Measurements from ENCODE around the gene WDR20. TPM values are rescaled to one million over a fixed set of nuclear protein-coding genes. Genes with fewer than 3 reads are reported as not detected.

Gene WDR20
- total RNA-seq, 1 experiment from 2014 or later, result 23.8 TPM

GRCh38 chr14:102094101-102094500 lies 45.6 kb upstream of the WDR20 start:
- Mint-ChIP-seq H3K27me3 (ENCODE audit: insufficient read depth, unreplicated experiment) (no peaks in the 10 kb centered on the region), H3K4me1 (ENCODE audit: insufficient read depth, unreplicated experiment) (peaks cover 28% of the 10 kb centered on the region), H3K27ac (ENCODE audit: low read depth, unreplicated experiment) (no peak overlapping the region), H3K36me3 (ENCODE audit: insufficient read depth, unreplicated experiment) (no peaks in the 10 kb centered on the region), H3K9me3 (ENCODE audit: unreplicated experiment) (no peaks in the 10 kb centered on the region), H3K4me3 (ENCODE audit: unreplicated experiment) (no peak overlapping the region)
- TF ChIP-seq, protein P1, sequence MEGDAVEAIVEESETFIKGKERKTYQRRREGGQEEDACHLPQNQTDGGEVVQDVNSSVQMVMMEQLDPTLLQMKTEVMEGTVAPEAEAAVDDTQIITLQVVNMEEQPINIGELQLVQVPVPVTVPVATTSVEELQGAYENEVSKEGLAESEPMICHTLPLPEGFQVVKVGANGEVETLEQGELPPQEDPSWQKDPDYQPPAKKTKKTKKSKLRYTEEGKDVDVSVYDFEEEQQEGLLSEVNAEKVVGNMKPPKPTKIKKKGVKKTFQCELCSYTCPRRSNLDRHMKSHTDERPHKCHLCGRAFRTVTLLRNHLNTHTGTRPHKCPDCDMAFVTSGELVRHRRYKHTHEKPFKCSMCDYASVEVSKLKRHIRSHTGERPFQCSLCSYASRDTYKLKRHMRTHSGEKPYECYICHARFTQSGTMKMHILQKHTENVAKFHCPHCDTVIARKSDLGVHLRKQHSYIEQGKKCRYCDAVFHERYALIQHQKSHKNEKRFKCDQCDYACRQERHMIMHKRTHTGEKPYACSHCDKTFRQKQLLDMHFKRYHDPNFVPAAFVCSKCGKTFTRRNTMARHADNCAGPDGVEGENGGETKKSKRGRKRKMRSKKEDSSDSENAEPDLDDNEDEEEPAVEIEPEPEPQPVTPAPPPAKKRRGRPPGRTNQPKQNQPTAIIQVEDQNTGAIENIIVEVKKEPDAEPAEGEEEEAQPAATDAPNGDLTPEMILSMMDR (IDR thresholded peaks at IDR 0.05; ENCODE audit: unreplicated experiment), result no peak
- POLR2A ChIA-PET, result no interaction called here
- no peak for DNase-seq (ENCODE audit: unreplicated experiment)
- intact Hi-C loops (cut with micrococcal nuclease), result no loop called here
- CTCF ChIA-PET, result interaction anchor here (0.6 to 1.0 kb wide), 4 partner anchors 17 to 323 kb away, joined by 3 to 4 read pairs (median 3); no protein-coding TSS in a partner anchor
- no TSS peak for BruUV-seq (replicated peaks)

DNA sequence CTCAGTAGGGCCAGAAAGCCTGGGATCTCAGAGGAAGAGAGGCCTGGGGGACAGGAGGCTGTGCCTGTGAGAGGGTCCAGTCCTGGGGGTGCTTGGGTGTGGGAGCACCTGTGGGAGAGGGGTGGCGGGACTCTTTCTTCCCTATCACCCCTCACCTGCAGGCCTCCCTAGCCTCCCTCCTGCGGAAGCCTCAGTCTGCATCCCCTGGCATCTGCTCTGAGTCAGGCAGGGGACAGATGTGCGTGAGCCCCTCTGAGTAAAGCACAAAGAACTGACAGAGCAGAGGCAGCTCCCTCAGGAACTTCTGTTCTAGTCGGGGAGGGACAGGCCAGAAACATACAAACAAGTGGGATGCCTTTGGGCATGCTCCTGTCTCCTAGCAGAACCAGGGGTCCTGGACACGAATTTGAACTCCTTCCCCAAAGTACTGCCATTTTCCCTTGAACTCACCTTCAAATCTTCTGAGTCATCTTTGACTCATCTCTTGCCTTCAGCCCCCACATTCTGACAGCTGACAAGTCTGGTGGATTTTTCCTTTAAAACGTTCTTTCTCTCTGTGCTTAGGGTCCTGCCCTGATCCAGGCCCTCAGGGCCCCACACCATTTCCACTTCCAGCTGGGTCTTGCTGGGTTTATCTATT lies 44.3 kb upstream of the WDR20 start:
- CTCF ChIA-PET, result interaction anchor here (0.5 to 5.8 kb wide), 13 partner anchors 10 to 220 kb away, joined by 3 to 45 read pairs (median 6); no protein-coding TSS in a partner anchor

GRCh38 chr14:102095871-102096568 lies 43.7 kb upstream of the WDR20 start:
- no TSS peak for BruUV-seq (replicated peaks)
- no peak for DNase-seq (ENCODE audit: unreplicated experiment)
- Mint-ChIP-seq H3K27ac (ENCODE audit: low read depth, unreplicated experiment) (no peak overlapping the region), H3K4me1 (ENCODE audit: insufficient read depth, unreplicated experiment) (peaks cover 18% of the 10 kb centered on the region), H3K9me3 (ENCODE audit: unreplicated experiment) (no peaks in the 10 kb centered on the region), H3K36me3 (ENCODE audit: insufficient read depth, unreplicated experiment) (no peaks in the 10 kb centered on the region), H3K4me3 (ENCODE audit: unreplicated experiment) (no peak overlapping the region), H3K27me3 (ENCODE audit: insufficient read depth, unreplicated experiment) (no peaks in the 10 kb centered on the region)
- TF ChIP-seq, protein P1 (IDR thresholded peaks at IDR 0.05; ENCODE audit: unreplicated experiment), result no peak
- intact Hi-C loops (cut with micrococcal nuclease), result loop anchor here (1.0 to 2.0 kb wide), 5 partner anchors 33 to 389 kb away; no protein-coding TSS in a partner anchor
- ChIA-PET POLR2A (interaction anchor here (0.8 to 1.5 kb wide), 3 partner anchors 8 to 33 kb away, joined by 3 to 6 read pairs (median 3); no protein-coding TSS in a partner anchor), CTCF (interaction anchor here (0.5 to 5.8 kb wide), 27 partner anchors 8 to 326 kb away, joined by 3 to 45 read pairs (median 4); no protein-coding TSS in a partner anchor)

More for the DNA sequence above, 44.3 kb upstream of the WDR20 start:
- no TSS peak for BruUV-seq (replicated peaks)
- Mint-ChIP-seq H3K27me3 (ENCODE audit: insufficient read depth, unreplicated experiment) (no peaks in the 10 kb centered on the region), H3K4me3 (ENCODE audit: unreplicated experiment) (no peak overlapping the region), H3K4me1 (ENCODE audit: insufficient read depth, unreplicated experiment) (peaks cover 18% of the 10 kb centered on the region), H3K27ac (ENCODE audit: low read depth, unreplicated experiment) (no peak overlapping the region), H3K9me3 (ENCODE audit: unreplicated experiment) (no peaks in the 10 kb centered on the region), H3K36me3 (ENCODE audit: insufficient read depth, unreplicated experiment) (no peaks in the 10 kb centered on the region)
- POLR2A ChIA-PET, result interaction anchor here (1.5 kb wide), 1 partner anchor 7 kb away, joined by 6 read pairs; no protein-coding TSS in a partner anchor
- TF ChIP-seq, protein P1 (IDR thresholded peaks at IDR 0.05; ENCODE audit: unreplicated experiment), result no peak
- peak; percentile 35 for DNase-seq (ENCODE audit: unreplicated experiment)
- intact Hi-C loops (cut with micrococcal nuclease), result no loop called here

Data from MCF 10A (cell line).